GM21737 (cell line): ENCODE results near the gene GRAMD1A.

ENCODE experiments used
- ATAC-seq: cut with Tn5 transposase; IDR thresholded peaks from one replicate; pipeline ENCODE4 v1.9.1; 2021; ENCODE audit warnings: mild to moderate bottlenecking, moderate library complexity; ENCODE audit not compliant: unreplicated experiment

The GRAMD1A gene

DNA sequence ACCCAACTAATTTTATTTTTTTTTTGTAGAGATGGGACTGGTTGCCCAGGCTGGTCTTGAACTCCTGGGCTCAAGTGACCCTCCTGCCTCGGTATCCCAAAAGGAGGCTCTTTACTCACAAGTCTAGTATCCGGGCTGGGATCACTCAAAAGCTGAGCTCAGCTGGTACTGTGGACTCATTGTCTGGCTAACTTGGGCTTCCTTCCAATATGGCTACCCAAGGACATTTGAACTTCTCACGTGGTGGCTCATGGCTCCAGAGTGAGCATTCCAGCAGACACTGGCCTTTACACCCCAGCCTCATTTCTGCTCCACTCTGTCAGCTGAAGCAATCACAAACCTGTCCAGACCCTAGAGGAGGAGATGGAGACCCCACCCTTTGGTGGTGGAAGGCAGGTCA, 70.3 kb downstream of the GRAMD1A start:
- no peak for ATAC-seq

DNA sequence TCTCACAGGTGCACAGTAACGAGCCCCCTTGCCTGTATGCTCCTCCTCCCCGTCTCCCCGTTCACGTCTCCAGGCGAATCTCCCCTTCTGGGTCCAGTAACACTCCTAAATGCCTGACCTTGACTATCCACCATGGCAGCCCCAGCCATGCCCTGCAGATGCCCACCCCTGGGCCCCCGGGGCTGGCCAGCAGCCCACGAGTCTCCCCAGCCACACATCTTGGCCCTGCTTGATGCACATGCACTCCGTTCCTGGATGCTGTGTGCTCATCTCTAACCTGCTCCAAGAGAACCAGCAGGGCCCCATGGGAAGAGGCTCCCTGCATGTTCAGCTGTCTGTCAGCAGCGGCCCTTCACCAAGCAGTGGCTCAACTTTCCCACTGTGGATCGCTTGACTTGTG, 73.4 kb downstream of the GRAMD1A start:
- ATAC-seq = no peak

DNA sequence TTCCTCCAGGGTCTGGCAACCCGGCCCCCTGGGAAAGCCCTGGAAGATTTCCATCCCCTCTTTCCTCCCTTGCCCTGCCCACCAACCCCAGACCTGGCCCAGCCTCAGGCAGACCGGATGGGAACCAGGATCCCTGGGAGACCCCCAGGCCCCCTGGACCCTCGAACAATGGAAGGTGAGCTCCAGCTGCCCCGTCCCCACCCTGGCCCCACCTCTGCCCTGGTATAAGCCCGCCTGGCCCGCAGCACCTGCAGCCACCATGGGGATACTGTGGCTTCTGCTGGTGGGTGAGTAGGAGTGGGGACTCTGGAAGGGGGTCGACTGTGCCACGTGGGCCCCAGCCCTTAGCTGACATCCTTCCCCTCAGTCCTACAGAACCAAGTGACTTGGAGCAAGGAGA, 73.8 kb downstream of the GRAMD1A start:
- no peak for ATAC-seq

DNA sequence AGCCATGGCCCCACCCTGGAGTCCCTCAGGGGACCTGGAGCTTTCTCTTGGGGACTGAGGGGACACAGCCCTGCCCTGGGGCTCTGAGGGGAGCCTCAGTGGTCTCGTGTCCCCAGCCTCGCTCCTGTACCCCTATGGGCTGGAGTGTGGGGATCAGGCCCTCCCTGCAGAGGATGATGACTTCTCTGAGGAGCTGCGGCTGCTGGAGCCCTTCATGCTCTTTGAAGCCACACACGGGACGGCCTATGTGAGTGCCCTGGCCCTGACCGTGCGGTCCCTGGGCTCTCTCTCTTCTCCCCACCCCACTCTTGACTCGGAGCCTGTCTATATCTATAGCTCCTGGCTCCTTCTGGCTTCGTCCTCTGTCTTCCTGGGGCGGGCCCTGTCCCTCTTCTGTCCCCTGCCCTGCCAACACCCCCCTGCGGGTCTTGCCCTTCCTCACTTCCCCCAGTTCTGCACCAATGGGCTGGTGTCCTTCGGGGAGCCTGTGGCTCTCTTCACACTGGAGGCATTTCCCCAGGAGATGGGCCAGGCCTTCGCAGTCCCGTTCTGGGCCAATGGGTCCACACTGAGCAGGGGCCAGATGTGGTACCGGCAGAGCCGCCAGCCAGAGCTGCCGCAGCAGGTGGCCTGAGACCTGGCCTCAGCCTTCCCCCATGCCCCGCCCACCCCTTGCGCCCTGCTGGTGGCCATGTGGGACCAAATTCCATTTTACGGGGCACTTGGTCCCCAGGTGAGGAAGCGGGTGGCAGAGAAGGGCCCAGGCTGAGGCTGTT, 74.5 kb downstream of the GRAMD1A start:
- no peak for ATAC-seq

DNA sequence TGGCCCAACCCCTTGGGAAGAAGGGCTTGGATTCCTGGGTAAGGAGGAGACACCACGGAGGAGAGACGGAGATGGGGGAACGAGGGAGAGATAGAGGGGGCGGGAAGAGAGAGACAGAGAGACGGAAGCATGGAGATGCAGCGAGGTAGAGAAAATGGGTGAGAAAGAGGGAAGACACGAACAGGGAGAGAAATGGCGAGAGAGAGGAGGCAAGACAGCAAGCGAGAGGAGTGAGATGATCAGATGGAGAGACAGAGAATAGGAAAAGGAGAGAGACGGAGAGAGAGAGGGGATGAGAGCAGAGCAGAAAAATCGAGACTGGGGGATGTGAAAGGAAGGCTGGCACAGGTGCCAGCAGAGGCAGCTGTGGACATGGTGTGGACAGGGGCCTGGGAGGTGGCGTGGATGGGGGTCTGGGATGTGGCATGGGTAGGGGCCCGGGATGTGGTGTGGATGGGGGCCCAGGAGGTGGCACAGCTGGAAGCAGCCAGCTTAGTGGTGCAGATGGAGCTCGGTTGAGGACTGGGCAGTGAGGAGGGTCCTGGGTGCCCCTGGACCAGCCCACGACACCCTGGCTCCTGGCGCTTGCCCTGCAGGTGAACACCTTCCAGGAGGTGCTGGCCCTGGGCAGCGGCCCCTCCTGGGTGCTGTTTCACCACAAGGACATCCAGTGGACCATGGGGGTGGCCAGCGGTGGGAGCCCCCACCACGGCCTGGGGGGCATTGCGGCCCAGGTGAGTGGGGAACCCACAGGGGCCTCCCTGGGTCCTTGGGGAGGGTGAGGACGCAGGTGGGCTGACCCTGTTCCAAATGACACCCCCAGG, 75.3 kb downstream of the GRAMD1A start:
- ATAC-seq = no peak

DNA sequence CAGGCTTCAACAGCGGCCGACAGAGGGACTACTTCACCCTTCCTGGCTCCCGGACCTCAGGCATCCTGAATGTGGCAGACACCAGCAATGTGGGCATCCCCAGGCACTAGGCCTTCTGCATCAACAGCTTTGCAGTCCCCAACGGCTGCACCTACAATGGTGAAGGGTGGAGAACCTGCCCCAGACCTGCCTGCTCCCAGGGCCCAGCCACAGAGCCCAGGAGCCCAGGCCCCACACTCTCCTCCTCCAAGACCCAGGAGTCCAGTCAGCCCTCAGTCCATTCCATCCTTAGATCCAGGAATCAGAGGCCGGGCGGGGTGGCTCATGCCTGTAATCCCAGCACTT, 75.9 kb downstream of the GRAMD1A start:
- ATAC-seq = no peak
